Stimulated activated CD4-positive, alpha-beta T cell treated with anti-CD3 and anti-CD28 coated beads, Interleukin-1b, Interleukin-23, amount 100 ng/mL, for 24 hours (primary cell): ENCODE results near the gene CSNK2A1.
"Not testable (repeated sequence)": the region's sequence is repeated elsewhere in the genome, so short reads cannot be mapped to it uniquely, and the experiment has no call there.

ENCODE experiments used
- DNase-seq, 4 experiments: peaks; one replicate each; pipeline ENCODE4 v3.0.0-alpha.2; 2020; ENCODE audit warnings: low read depth in 4 of 4, low spot score in 1 of 4

CSNK2A1 gene

GRCh38 chr20:460707-461106 is 82.9 kb downstream of the CSNK2A1 start:
- DNase-seq, result no peak

GRCh38 chr20:460180-460579 is 83.4 kb downstream of the CSNK2A1 start:
- DNase-seq, result no peak

- no peak for DNase-seq
Observed at GRCh38 chr20:458776-459175, 84.8 kb downstream of the CSNK2A1 start.

- no peak for DNase-seq
Observed at GRCh38 chr20:454951-455350, 88.6 kb downstream of the CSNK2A1 start.

GRCh38 chr20:452021-452420 is 91.6 kb downstream of the CSNK2A1 start:
- DNase-seq, result not testable (repeated sequence)

- no peak for DNase-seq
Observed at GRCh38 chr20:445514-446336, 97.9 kb downstream of the CSNK2A1 start.

GRCh38 chr20:444862-445426 is 98.6 kb downstream of the CSNK2A1 start:
- DNase-seq, result no peak

GRCh38 chr20:444117-444516 is 99.5 kb downstream of the CSNK2A1 start:
- DNase-seq, result no peak

GRCh38 chr20:443223-443775 is 100.3 kb downstream of the CSNK2A1 start:
- DNase-seq, result no peak

GRCh38 chr20:440636-441035 is 103.0 kb downstream of the CSNK2A1 start:
- DNase-seq, result no peak

GRCh38 chr20:440148-440547 is 103.4 kb downstream of the CSNK2A1 start:
- DNase-seq, result no peak

- DNase-seq, result no peak
Observed at GRCh38 chr20:438571-439469, 104.8 kb downstream of the CSNK2A1 start.

GRCh38 chr20:437787-438486 is 105.7 kb downstream of the CSNK2A1 start:
- no peak for DNase-seq

GRCh38 chr20:436476-436875 is 107.1 kb downstream of the CSNK2A1 start:
- no peak for DNase-seq

GRCh38 chr20:435558-435957 is 108.0 kb downstream of the CSNK2A1 start:
- no peak for DNase-seq

- no peak for DNase-seq
Observed at GRCh38 chr20:434661-435419, 108.8 kb downstream of the CSNK2A1 start.

- no peak for DNase-seq
Observed at GRCh38 chr20:434221-434620, 109.4 kb downstream of the CSNK2A1 start.

GRCh38 chr20:433300-433975 is 110.2 kb downstream of the CSNK2A1 start:
- peak in 3 of 4 experiments; percentile 30 to 71 (median 47) for DNase-seq

- DNase-seq, result no peak
Observed at GRCh38 chr20:432677-433299, 110.8 kb downstream of the CSNK2A1 start.
